SU-DHL-6 (cell line): ENCODE results near the gene TOMM40.

Experiments
- EZH2phosphoT487 ChIP-seq: fragments of 200-600 bp; sonication (generic), shearing (Covaris generic); conservative IDR thresholded peaks from 2 replicates; pipeline ENCODE4 v1.6.1; 2018; ENCODE audit warnings: mild to moderate bottlenecking, antibody characterized with exemption, low read length, moderate library complexity, mixed read lengths
- TF ChIP-seq, protein P1 (sequence below): fragments of 200-600 bp; sonication (generic); IDR thresholded peaks from one replicate; pipeline ENCODE4 v1.5.1; 2017; ENCODE audit warnings: antibody characterized with exemption, mild to moderate bottlenecking, low read length, moderate library complexity; ENCODE audit not compliant: insufficient read depth, poor library complexity, severe bottlenecking

DNA sequence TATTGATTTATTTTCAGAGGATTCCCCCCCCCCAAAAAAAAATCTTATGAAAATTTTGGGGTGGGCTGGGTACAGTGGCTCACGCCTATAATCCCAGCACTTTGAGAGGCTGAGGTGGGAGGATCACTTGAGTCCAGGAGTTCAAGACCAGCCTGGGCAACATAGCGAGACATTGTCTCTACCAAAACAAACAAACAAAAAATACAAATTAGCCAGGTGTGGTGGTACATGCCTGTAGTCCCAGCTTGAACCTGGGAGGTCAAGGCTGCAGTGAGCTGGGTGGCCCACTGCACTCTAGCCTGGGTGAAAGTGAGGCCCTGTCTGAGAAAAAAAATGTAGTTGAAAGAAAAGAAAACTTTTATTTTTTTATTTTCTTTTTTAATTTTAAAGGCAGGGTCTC lies 27.1 kb upstream of the TOMM40 start:
- TF ChIP-seq, protein P1, sequence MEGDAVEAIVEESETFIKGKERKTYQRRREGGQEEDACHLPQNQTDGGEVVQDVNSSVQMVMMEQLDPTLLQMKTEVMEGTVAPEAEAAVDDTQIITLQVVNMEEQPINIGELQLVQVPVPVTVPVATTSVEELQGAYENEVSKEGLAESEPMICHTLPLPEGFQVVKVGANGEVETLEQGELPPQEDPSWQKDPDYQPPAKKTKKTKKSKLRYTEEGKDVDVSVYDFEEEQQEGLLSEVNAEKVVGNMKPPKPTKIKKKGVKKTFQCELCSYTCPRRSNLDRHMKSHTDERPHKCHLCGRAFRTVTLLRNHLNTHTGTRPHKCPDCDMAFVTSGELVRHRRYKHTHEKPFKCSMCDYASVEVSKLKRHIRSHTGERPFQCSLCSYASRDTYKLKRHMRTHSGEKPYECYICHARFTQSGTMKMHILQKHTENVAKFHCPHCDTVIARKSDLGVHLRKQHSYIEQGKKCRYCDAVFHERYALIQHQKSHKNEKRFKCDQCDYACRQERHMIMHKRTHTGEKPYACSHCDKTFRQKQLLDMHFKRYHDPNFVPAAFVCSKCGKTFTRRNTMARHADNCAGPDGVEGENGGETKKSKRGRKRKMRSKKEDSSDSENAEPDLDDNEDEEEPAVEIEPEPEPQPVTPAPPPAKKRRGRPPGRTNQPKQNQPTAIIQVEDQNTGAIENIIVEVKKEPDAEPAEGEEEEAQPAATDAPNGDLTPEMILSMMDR = no peak
- TF ChIP-seq EZH2phosphoT487 = no peak
